ENCODE data around the gene CASQ2. TPM values are rescaled to one million over a fixed set of nuclear protein-coding genes. Genes with fewer than 3 reads are reported as not detected.

Gene CASQ2
- total and polyA plus RNA-seq, 2 of the 13 experiments (the other 11 are each of a cell fraction or from before 2014, with no cell fraction given), result not detected

- TF ChIP-seq PRDM15 (CRISPR knock-in tag; IDR thresholded peaks at IDR 0.05) (no peak), ZFP37 (CRISPR knock-in tag; IDR thresholded peaks at IDR 0.05; ENCODE audit: borderline replicate concordance) (no peak), ZFP36 (IDR thresholded peaks at IDR 0.05; ENCODE audit: borderline replicate concordance, low read depth, low read length, partially characterized antibody) (no peak), EP300 (IDR thresholded peaks at IDR 0.05; ENCODE audit: low read depth in 2 of 2, low read length in 2 of 2) (peak in 1 of 2 experiments; percentile 76; a peak in 1 of 4 replicates), EP300 (CRISPR knock-in tag; IDR thresholded peaks at IDR 0.05; ENCODE audit: borderline replicate concordance) (no peak), ZFP82 (CRISPR knock-in tag; IDR thresholded peaks at IDR 0.05; ENCODE audit: borderline replicate concordance) (no peak), KDM6A (CRISPR knock-in tag; IDR thresholded peaks at IDR 0.05; ENCODE audit: low read depth) (0 out of 2 replicates have a peak, but pooled peaks have one; percentile 51), RARA (CRISPR knock-in tag; IDR thresholded peaks at IDR 0.05) (peak; percentile 36; the same call in 1 of the 2 replicates), ZSCAN31 (CRISPR knock-in tag; IDR thresholded peaks at IDR 0.05; ENCODE audit: low read depth) (no peak), ZNF143 (CRISPR knock-in tag; IDR thresholded peaks at IDR 0.05) (no peak), ZNF703 (CRISPR knock-in tag; IDR thresholded peaks at IDR 0.05; ENCODE audit: borderline replicate concordance) (no peak), NR2F2 (IDR thresholded peaks at IDR 0.05; ENCODE audit: borderline replicate concordance, low read depth) (peak; percentile 67; the same call in 1 of the 2 replicates), SMARCC2 (IDR thresholded peaks at IDR 0.05) (no peak), ZNF30 (CRISPR knock-in tag; IDR thresholded peaks at IDR 0.05) (no peak), JUN (CRISPR knock-in tag; IDR thresholded peaks at IDR 0.05) (no peak), ZNF572 (CRISPR knock-in tag; IDR thresholded peaks at IDR 0.05) (no peak), KLF9 (CRISPR knock-in tag; IDR thresholded peaks at IDR 0.05; ENCODE audit: low read depth) (no peak), ZNF501 (CRISPR knock-in tag; IDR thresholded peaks at IDR 0.05) (no peak), IRX3 (CRISPR knock-in tag; IDR thresholded peaks at IDR 0.05; ENCODE audit: borderline replicate concordance, low read depth) (no peak), ZNF746 (CRISPR knock-in tag; IDR thresholded peaks at IDR 0.05) (peak; percentile 26; the same call in 1 of the 2 replicates), SIX1 (CRISPR knock-in tag; IDR thresholded peaks at IDR 0.05; ENCODE audit: borderline replicate concordance) (no peak), RNF219 (CRISPR knock-in tag; IDR thresholded peaks at IDR 0.05) (no peak), NCOA1 (CRISPR knock-in tag; IDR thresholded peaks at IDR 0.05) (no peak)
- TF ChIP-seq, protein P1, sequence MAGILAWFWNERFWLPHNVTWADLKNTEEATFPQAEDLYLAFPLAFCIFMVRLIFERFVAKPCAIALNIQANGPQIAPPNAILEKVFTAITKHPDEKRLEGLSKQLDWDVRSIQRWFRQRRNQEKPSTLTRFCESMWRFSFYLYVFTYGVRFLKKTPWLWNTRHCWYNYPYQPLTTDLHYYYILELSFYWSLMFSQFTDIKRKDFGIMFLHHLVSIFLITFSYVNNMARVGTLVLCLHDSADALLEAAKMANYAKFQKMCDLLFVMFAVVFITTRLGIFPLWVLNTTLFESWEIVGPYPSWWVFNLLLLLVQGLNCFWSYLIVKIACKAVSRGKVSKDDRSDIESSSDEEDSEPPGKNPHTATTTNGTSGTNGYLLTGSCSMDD (CRISPR knock-in tag; IDR thresholded peaks at IDR 0.05), result no peak
Observed at GRCh38 chr1:115710859-115711624, 57.5 kb downstream of the CASQ2 start (continued).
